Muscle layer of colon (tissue), 2 donors: ENCODE data around the gene DSCAM.

Experiments
- H3K27ac ChIP-seq: one replicate; pipeline ENCODE4 v1.7.0; 2013; ENCODE audit warnings: low read depth, mild to moderate bottlenecking, low read length, moderate library complexity
- H3K27me3 ChIP-seq, 2 donors: one replicate each; pipeline ENCODE4 v1.7.0; 2013; ENCODE audit warnings: low read length in 2 of 2, mild to moderate bottlenecking in 2 of 2; ENCODE audit not compliant: insufficient read depth in 2 of 2, control insufficient read depth in 1 of 2
- H3K36me3 ChIP-seq: one replicate; pipeline ENCODE4 v1.7.0; 2013; ENCODE audit warnings: mild to moderate bottlenecking, low read length; ENCODE audit not compliant: insufficient read depth
- H3K4me1 ChIP-seq: one replicate; pipeline ENCODE4 v1.7.0; 2013; ENCODE audit warnings: mild to moderate bottlenecking, low read length; ENCODE audit not compliant: insufficient read depth
- H3K4me3 ChIP-seq, 2 donors: one replicate each; pipeline ENCODE4 v1.7.0; 2013; ENCODE audit warnings: low read length in 2 of 2, low read depth in 1 of 2, mild to moderate bottlenecking in 1 of 2, moderate library complexity in 1 of 2
- H3K9ac ChIP-seq: one replicate; pipeline ENCODE4 v1.7.0; 2013; ENCODE audit warnings: low read length
- H3K9me3 ChIP-seq: one replicate; pipeline ENCODE4 v1.7.0; 2013; ENCODE audit warnings: mild to moderate bottlenecking, low read length
- donor health status: abdominal sarcoma.
- donor health status: Adenocarcinoma of cecum.

Gene DSCAM

DNA sequence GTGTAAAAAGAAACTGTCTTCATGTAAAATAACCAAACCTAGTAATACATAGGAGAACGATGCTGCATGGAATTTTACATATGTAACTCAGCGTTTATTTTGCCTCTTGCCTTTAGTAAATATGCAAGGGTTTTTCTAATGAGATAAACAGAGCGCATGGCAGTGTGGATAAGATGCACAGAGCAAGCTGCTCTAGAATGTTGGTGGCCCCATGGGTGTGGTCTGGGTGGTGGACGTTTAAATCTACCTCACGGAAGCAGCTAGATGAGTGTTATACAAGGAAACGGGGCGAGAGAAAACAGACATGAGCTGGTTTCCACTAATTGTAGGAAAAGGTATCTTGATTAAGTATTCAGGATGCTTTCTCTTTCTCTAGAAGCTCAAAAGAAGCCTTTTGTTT is 205.9 kb downstream of the DSCAM start:
- Histone ChIP-seq H3K27ac (no peak overlapping the region), H3K9ac (no peak overlapping the region), H3K9me3 (no peaks in the 10 kb centered on the region), H3K4me3 (no peak overlapping the region), H3K4me1 (no peaks in the 10 kb centered on the region), H3K27me3 (no peaks in the 10 kb centered on the region), H3K36me3 (no peaks in the 10 kb centered on the region)

DNA sequence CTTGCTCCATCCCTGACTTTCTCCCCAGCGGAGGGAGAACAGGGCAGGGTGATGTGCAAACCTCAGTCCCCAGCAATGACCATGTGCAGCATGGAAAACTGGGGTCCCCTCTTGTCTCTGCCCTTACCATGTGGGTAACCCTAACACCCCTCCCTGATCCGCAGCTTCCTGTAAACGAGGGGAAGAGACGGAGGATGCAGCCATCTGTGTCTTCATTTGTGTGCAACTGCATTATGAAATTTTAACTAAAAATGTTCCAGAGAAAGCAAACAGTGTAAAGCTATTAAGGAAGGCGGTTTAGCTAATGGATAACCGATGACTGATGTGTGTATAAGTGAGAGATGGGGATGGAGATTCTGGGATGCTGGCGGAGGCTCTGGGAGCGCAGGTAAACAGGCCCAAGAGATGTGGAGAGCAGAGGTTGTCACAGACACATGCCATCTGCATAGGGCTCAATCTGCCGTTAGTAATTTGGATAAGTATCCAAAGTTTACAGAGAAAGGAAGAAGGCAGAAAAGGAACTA is 206.6 kb downstream of the DSCAM start:
- Histone ChIP-seq H3K4me3 (no peak overlapping the region), H3K36me3 (no peaks in the 10 kb centered on the region), H3K27me3 (no peaks in the 10 kb centered on the region), H3K27ac (no peak overlapping the region), H3K9me3 (no peaks in the 10 kb centered on the region), H3K4me1 (no peaks in the 10 kb centered on the region), H3K9ac (no peak overlapping the region)

GRCh38 chr21:40639616-40640194 is 207.3 kb downstream of the DSCAM start:
- Histone ChIP-seq H3K27ac (no peak overlapping the region), H3K4me1 (no peaks in the 10 kb centered on the region), H3K9me3 (no peaks in the 10 kb centered on the region), H3K9ac (no peak overlapping the region), H3K4me3 (no peak overlapping the region), H3K36me3 (no peaks in the 10 kb centered on the region), H3K27me3 (no peaks in the 10 kb centered on the region)

- Histone ChIP-seq H3K27ac (no peak overlapping the region), H3K4me1 (no peaks in the 10 kb centered on the region), H3K27me3 (no peaks in the 10 kb centered on the region), H3K4me3 (no peak overlapping the region), H3K9me3 (no peaks in the 10 kb centered on the region), H3K36me3 (no peaks in the 10 kb centered on the region), H3K9ac (no peak overlapping the region)
These were observed 208.3 kb downstream of the DSCAM start for GRCh38 chr21:40638466-40639251.

DNA sequence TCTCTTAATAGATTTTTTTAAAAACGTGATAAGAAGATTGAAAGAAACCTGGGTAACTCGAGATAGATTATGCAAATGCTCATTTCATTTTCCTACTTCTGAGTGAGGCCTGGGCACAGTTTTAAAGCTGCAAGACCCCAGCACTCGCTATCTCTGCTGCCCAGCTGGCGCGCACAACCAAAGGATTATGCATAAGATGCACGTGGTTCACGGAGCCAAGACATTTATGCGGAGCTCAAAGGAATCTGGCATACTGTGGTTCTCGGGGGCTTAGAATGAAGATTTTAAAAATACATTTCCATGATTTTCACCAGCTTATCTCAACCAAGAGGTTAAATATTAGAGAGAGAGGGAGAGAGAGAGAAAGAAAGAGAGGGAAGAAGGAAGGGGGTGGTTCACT is 210.9 kb downstream of the DSCAM start:
- no peaks in the 10 kb centered on the region for H3K9me3 ChIP-seq
- no peak overlapping the region for H3K9ac ChIP-seq
- no peaks in the 10 kb centered on the region for H3K36me3 ChIP-seq
- no peak overlapping the region for H3K27ac ChIP-seq
- no peak overlapping the region for H3K4me3 ChIP-seq
- H3K4me1 ChIP-seq, result no peaks in the 10 kb centered on the region
- H3K27me3 ChIP-seq, result no peaks in the 10 kb centered on the region

- H3K4me1 ChIP-seq, result no peaks in the 10 kb centered on the region
- no peaks in the 10 kb centered on the region for H3K9me3 ChIP-seq
- H3K4me3 ChIP-seq, result no peak overlapping the region
- no peak overlapping the region for H3K9ac ChIP-seq
- no peaks in the 10 kb centered on the region for H3K27me3 ChIP-seq
- no peak overlapping the region for H3K27ac ChIP-seq
- no peaks in the 10 kb centered on the region for H3K36me3 ChIP-seq
These were observed 211.6 kb downstream of the DSCAM start for GRCh38 chr21:40635391-40635790.

GRCh38 chr21:40634141-40634540 is 212.8 kb downstream of the DSCAM start:
- H3K27ac ChIP-seq, result no peak overlapping the region
- no peak overlapping the region for H3K4me3 ChIP-seq
- H3K4me1 ChIP-seq, result no peaks in the 10 kb centered on the region
- no peak overlapping the region for H3K9ac ChIP-seq
- H3K9me3 ChIP-seq, result no peaks in the 10 kb centered on the region
- no peaks in the 10 kb centered on the region for H3K27me3 ChIP-seq
- H3K36me3 ChIP-seq, result no peaks in the 10 kb centered on the region

DNA sequence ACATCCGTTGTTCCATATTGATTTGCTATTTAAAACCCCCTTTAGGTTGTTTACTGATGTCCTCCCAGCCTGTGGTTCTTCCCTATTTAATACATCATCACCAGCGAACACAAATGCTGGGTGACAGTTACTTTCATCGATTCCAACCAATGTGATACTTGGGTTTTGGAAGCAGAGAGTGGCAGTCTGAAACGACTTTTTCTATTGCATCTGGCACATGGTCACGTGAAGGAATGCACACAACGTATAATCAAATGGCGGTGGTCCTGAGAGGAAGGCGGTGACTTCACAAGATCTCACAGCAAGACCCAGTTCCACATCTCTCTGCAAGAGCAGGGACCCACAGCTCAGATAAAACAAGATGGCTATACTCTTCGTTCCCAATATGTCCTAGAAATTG is 213.9 kb downstream of the DSCAM start:
- Histone ChIP-seq H3K36me3 (no peaks in the 10 kb centered on the region), H3K4me1 (no peaks in the 10 kb centered on the region), H3K27ac (no peak overlapping the region), H3K27me3 (no peaks in the 10 kb centered on the region), H3K9me3 (no peaks in the 10 kb centered on the region), H3K9ac (no peak overlapping the region), H3K4me3 (no peak overlapping the region)

- Histone ChIP-seq H3K4me3 (no peak overlapping the region), H3K36me3 (no peaks in the 10 kb centered on the region), H3K27me3 (no peaks in the 10 kb centered on the region), H3K9me3 (no peaks in the 10 kb centered on the region), H3K27ac (no peak overlapping the region), H3K9ac (no peak overlapping the region), H3K4me1 (no peaks in the 10 kb centered on the region)
These were observed 215.7 kb downstream of the DSCAM start for GRCh38 chr21:40631211-40631610.

- Histone ChIP-seq H3K27me3 (no peaks in the 10 kb centered on the region), H3K9ac (no peak overlapping the region), H3K9me3 (no peaks in the 10 kb centered on the region), H3K4me3 (no peak overlapping the region), H3K4me1 (no peaks in the 10 kb centered on the region), H3K36me3 (no peaks in the 10 kb centered on the region), H3K27ac (no peak overlapping the region)
These were observed 221.0 kb downstream of the DSCAM start for GRCh38 chr21:40625991-40626390.

DNA sequence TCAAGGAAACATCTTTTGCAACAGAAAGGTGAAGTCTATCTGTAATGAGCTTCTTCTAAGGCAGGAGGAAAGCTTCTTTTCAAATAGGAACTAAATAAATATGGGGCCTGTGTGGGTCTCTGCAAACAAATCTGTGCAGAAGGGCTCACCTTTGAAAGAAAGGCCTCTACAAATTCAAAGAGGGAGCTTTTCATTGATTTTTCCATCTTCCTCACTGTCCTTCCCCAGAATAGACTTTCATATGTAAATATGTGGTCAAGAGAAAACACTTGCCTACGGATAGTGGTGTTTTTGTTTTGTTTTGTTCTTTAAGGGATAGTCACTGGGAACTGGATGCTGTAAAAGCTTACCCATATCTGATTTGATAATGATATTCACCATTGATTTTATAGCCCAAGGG is 223.4 kb downstream of the DSCAM start:
- Histone ChIP-seq H3K4me3 (no peak overlapping the region), H3K27ac (no peak overlapping the region), H3K36me3 (no peaks in the 10 kb centered on the region)

GRCh38 chr21:40622531-40622930 is 224.4 kb downstream of the DSCAM start:
- Histone ChIP-seq H3K36me3 (no peaks in the 10 kb centered on the region), H3K9ac (no peak overlapping the region), H3K4me3 (no peak overlapping the region), H3K4me1 (no peaks in the 10 kb centered on the region), H3K9me3 (no peaks in the 10 kb centered on the region), H3K27ac (no peak overlapping the region), H3K27me3 (no peaks in the 10 kb centered on the region)

More for the DNA sequence above, 223.4 kb downstream of the DSCAM start:
- Histone ChIP-seq H3K9me3 (no peaks in the 10 kb centered on the region), H3K9ac (no peak overlapping the region), H3K4me1 (no peaks in the 10 kb centered on the region), H3K27me3 (no peaks in the 10 kb centered on the region)
